Measurements from ENCODE around the gene IL17REL.
"Not testable (repeated sequence)": the region's sequence is repeated elsewhere in the genome, so short reads cannot be mapped to it uniquely, and the experiment has no call there.

Gene IL17REL

GRCh38 chr22:49956418-49956770 lies 56.2 kb downstream of the IL17REL start:
- DNase-seq (ENCODE audit: low spot score) = no peak

- DNase-seq (ENCODE audit: low spot score) = no peak
These were observed 56.8 kb downstream of the IL17REL start for GRCh38 chr22:49955581-49956417.

GRCh38 chr22:49954991-49955580 lies 57.5 kb downstream of the IL17REL start:
- no peak for DNase-seq (ENCODE audit: low spot score)

- DNase-seq (ENCODE audit: low spot score) = no peak
These were observed 58.2 kb downstream of the IL17REL start for GRCh38 chr22:49954354-49954753.

- no peak for DNase-seq (ENCODE audit: low spot score)
These were observed 58.8 kb downstream of the IL17REL start for GRCh38 chr22:49953680-49954344.

GRCh38 chr22:49953027-49953679 lies 59.4 kb downstream of the IL17REL start:
- DNase-seq (ENCODE audit: low spot score) = no peak

- no peak for DNase-seq (ENCODE audit: low spot score)
These were observed 60.3 kb downstream of the IL17REL start for GRCh38 chr22:49951986-49952896.

GRCh38 chr22:49951678-49951985 lies 60.9 kb downstream of the IL17REL start:
- DNase-seq (ENCODE audit: low spot score) = no peak

- no peak for DNase-seq (ENCODE audit: low spot score)
These were observed 61.4 kb downstream of the IL17REL start for GRCh38 chr22:49951000-49951677.

- DNase-seq (ENCODE audit: low spot score) = no peak
These were observed 62.1 kb downstream of the IL17REL start for GRCh38 chr22:49950396-49950994.

GRCh38 chr22:49949914-49950292 lies 62.7 kb downstream of the IL17REL start:
- no peak for DNase-seq (ENCODE audit: low spot score)

GRCh38 chr22:49948958-49949913 lies 63.3 kb downstream of the IL17REL start:
- no peak for DNase-seq (ENCODE audit: low spot score)

GRCh38 chr22:49948116-49948957 lies 64.2 kb downstream of the IL17REL start:
- no peak for DNase-seq (ENCODE audit: low spot score)

- DNase-seq (ENCODE audit: low spot score) = no peak
These were observed 65.3 kb downstream of the IL17REL start for GRCh38 chr22:49947296-49947622.

GRCh38 chr22:49946612-49947295 lies 65.8 kb downstream of the IL17REL start:
- no peak for DNase-seq (ENCODE audit: low spot score)

- DNase-seq (ENCODE audit: low spot score) = not testable (repeated sequence)
These were observed 67.3 kb downstream of the IL17REL start for GRCh38 chr22:49945042-49945794.

Data from iPS-NIHi11 (cell line).